Endothelial cell of umbilical vein (primary cell): ENCODE results near the gene PRXL2B. TPM values are rescaled to one million over a fixed set of nuclear protein-coding genes. Genes with fewer than 3 reads are reported as not detected.

Experiments
- BruUV-seq: library from RNA; stranded (reverse); fragments of 400-500 nt; replicated peaks from 2 replicates; lab custom pipeline; 2021; lab: Mats Ljungman, UMichigan
- CTCF ChIA-PET: fragments of 300-600, 350-600 bp; sonication (Branson Sonifier 250); formaldehyde crosslinking; loops from one replicate; lab custom pipeline; 2021; ENCODE audit warnings: antibody characterized with exemption, inconsistent platforms; lab: Charles Lee
- POLR2A ChIA-PET: fragments of 300-600, 350-600 bp; sonication (Branson Sonifier 250); formaldehyde crosslinking; loops from one replicate; lab custom pipeline; 2021; ENCODE audit warnings: antibody characterized with exemption, inconsistent platforms; lab: Charles Lee
- DNase-seq: peaks from one replicate; pipeline ENCODE4 v3.0.0-alpha.2; 2011; ENCODE audit warnings: low read depth, low spot score
- FAIRE-seq: peaks from 2 replicates; lab custom pipeline; 2011; peaks lifted over from hg19 to GRCh38; lab: Jason Lieb, UNC
- H2AFZ ChIP-seq: 2 replicates; pipeline ENCODE4 v1.6.0; 2012; ENCODE audit warnings: low read depth, low read length, control low read depth, inconsistent platforms
- H3K27ac ChIP-seq: 2 replicates; pipeline ENCODE4 v1.5.1; 2011; ENCODE audit warnings: low read depth, mild to moderate bottlenecking, control low read depth, low read length, moderate library complexity; ENCODE audit not compliant: insufficient read depth
- H3K27me3 ChIP-seq, 2 experiments: 2 replicates each; pipeline versions ENCODE4 v1.6.0 to v1.6.1; 2011; ENCODE audit warnings: low read length in 2 of 2, mixed read lengths in 1 of 2; ENCODE audit not compliant: control insufficient read depth in 2 of 2, insufficient read depth in 2 of 2
- H3K36me3 ChIP-seq, 2 experiments: 2 replicates in 1 of 2; 3 replicates in 1 of 2; pipeline ENCODE4 v1.5.1; 2011; ENCODE audit warnings: low read length in 2 of 2, mild to moderate bottlenecking in 1 of 2, moderate library complexity in 1 of 2; ENCODE audit not compliant: control insufficient read depth in 2 of 2, insufficient read depth in 2 of 2; ENCODE audit errors: extremely low read depth in 1 of 2
- H3K4me1 ChIP-seq: 3 replicates; pipeline ENCODE4 v1.5.1; 2011; ENCODE audit warnings: mild to moderate bottlenecking, low read length; ENCODE audit not compliant: control insufficient read depth, insufficient read depth; ENCODE audit errors: extremely low read depth
- H3K4me2 ChIP-seq: 2 replicates; pipeline ENCODE4 v1.6.1; 2011; ENCODE audit warnings: low read length, control low read depth, mixed read lengths; ENCODE audit not compliant: insufficient read depth
- H3K4me3 ChIP-seq, 3 experiments: fragments of 200-600 bp in 1 of 3; sonication (generic), shearing (Covaris generic) in 1 of 3; replicated peaks in 1 of 3; 2 replicates each; pipeline ENCODE4 v1.5.1; 2011 to 2016; ENCODE audit warnings: control low read depth in 3 of 3, low read length in 3 of 3, mild to moderate bottlenecking in 2 of 3, inconsistent platforms in 1 of 3, low read depth in 1 of 3, moderate library complexity in 1 of 3; ENCODE audit not compliant: insufficient read depth in 1 of 3
- H3K79me2 ChIP-seq: 2 replicates; pipeline ENCODE4 v1.6.0; 2012; ENCODE audit warnings: low read length, inconsistent platforms; ENCODE audit not compliant: control insufficient read depth, insufficient read depth
- H3K9ac ChIP-seq: replicated peaks from 2 replicates; pipeline ENCODE3; 2011; ENCODE audit warnings: low read length, control low read depth; ENCODE audit not compliant: insufficient read depth; ENCODE audit errors: extremely low read depth
- H3K9me1 ChIP-seq: replicated peaks from 3 replicates; pipeline ENCODE4 v1.6.0; 2011; ENCODE audit warnings: mild to moderate bottlenecking, low read length; ENCODE audit not compliant: control insufficient read depth, insufficient read depth; ENCODE audit errors: extremely low read depth
- H3K9me3 ChIP-seq: replicated peaks from 2 replicates; pipeline ENCODE4 v1.5.1; 2012; ENCODE audit warnings: low read length, inconsistent platforms; ENCODE audit not compliant: control insufficient read depth, insufficient read depth
- H4K20me1 ChIP-seq: replicated peaks from 2 replicates; pipeline ENCODE3; 2011; ENCODE audit warnings: mild to moderate bottlenecking, low read length; ENCODE audit not compliant: control insufficient read depth, insufficient read depth; ENCODE audit errors: extremely low read depth
- CTCF ChIP-seq, 2 donors: IDR thresholded peaks; 1 replicate in 1 of 2; 2 replicates in 1 of 2; pipeline ENCODE4 v1.5.1; 2011; ENCODE audit warnings: low read length in 2 of 2, mild to moderate bottlenecking in 2 of 2, moderate library complexity in 2 of 2, control low read depth in 1 of 2, inconsistent platforms in 1 of 2, low read depth in 1 of 2; ENCODE audit not compliant: insufficient read depth in 1 of 2; ENCODE audit errors: extremely low read depth in 1 of 2
- EZH2 ChIP-seq: IDR thresholded peaks from 2 replicates; pipeline ENCODE4 v1.6.1; 2012; ENCODE audit warnings: borderline replicate concordance, low read depth, mild to moderate bottlenecking, moderate library complexity, low read length, inconsistent platforms; ENCODE audit not compliant: severe bottlenecking
- FOS ChIP-seq: IDR thresholded peaks from 2 replicates; pipeline ENCODE4 v1.6.1; 2011; ENCODE audit warnings: mild to moderate bottlenecking, low read length, moderate library complexity, borderline replicate concordance; ENCODE audit not compliant: insufficient read depth
- GATA2 ChIP-seq: IDR thresholded peaks from 2 replicates; pipeline ENCODE4 v1.7.0; 2011; ENCODE audit warnings: low read depth, mild to moderate bottlenecking, moderate library complexity, mixed read lengths, low read length; ENCODE audit not compliant: insufficient read length, insufficient read depth
- JUN ChIP-seq: IDR thresholded peaks from 2 replicates; pipeline ENCODE4 v1.6.1; 2011; ENCODE audit warnings: borderline replicate concordance, low read depth; ENCODE audit not compliant: insufficient read length, insufficient read depth
- MAX ChIP-seq: IDR thresholded peaks from 2 replicates; pipeline ENCODE4 v1.6.1; 2011; ENCODE audit not compliant: insufficient read depth, insufficient read length
- POLR2A ChIP-seq: IDR thresholded peaks from 2 replicates; pipeline ENCODE4 v1.6.1; 2012; ENCODE audit warnings: low read depth, mild to moderate bottlenecking, control low read depth, low read length
- POLR2AphosphoS5 ChIP-seq: IDR thresholded peaks from 2 replicates; pipeline ENCODE4 v1.6.1; 2012; ENCODE audit warnings: low read depth, mild to moderate bottlenecking, control low read depth, low read length, moderate library complexity; ENCODE audit not compliant: insufficient read depth
- dilution Hi-C: fragments of 300-500 bp; cut with MboI; formaldehyde crosslinking; loops from one replicate; pipeline ENCODE4 v1.15.0; 2019; ENCODE audit warnings: low sequenced_read_pairs; ENCODE audit not compliant: extremely low pct_ligation_motif_present
- intact Hi-C: fragments of 100-400 bp; cut with micrococcal nuclease; formaldehyde crosslinking; loops from one replicate; pipeline ENCODE4 v1.10.0; 2022
- polyA plus RNA-seq, 4 experiments: library from polyadenylated mRNA; depleted of rRNA in 3 of 4; stranded (reverse) in 3 of 4; unstranded in 1 of 4; fragments of >200 nt; gene quantifications; 2 replicates each; pipeline versions ENCODE4 v1.2.1 to v1.2.3, GENCODE V29; 2011 to 2012; ENCODE audit warnings: missing spikeins in 1 of 4
- total RNA-seq: library from RNA; stranded (reverse); gene quantifications from 2 replicates; pipeline ENCODE4 v1.2.3, GENCODE V29; 2021

PRXL2B gene
- total and polyA plus RNA-seq, 2 donors (not counting 3 experiments of a cell fraction or from before 2014, with no cell fraction given): 29.6 to 55.8 TPM

DNA sequence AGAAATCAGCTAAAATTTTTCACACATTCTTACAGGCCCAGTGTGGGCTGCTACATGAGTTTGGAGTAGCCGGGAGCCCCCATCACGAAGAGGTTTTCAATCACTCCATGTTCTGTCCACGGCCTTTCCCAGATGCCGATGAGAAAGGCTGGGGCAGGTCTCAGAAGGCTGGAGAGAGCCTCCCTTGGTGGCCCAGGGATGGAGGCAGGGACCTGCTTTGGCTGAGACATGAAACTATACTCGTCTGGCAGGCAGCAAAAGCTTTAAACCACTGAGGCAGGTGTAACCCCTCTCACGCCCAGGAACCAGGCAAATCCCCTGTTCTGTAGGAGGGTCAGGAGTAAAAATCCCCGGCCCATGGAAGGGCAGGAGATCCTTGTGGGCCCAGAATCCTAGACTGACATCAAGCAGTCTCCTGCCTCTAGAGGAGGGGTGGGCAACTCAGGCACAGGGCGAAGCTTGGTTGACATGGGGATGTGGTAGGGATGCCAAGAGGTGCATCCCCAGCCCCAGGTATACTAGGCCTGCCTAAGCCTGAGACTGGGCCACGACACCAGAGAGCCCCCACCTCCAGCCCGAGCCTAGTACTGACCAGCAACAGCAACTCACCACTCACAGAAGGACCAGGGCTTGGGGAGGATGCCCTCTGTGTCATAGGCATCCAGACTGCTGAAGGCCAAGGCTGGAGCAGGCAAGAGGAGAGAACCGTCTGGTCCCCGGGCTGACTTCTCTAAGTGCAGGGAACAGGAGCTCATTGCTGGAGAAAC, 37.2 kb downstream of the PRXL2B start:
- Histone ChIP-seq H3K4me3 (no peak overlapping the region), H3K79me2 (no peaks in the 10 kb centered on the region), H3K36me3 (no peaks in the 10 kb centered on the region), H3K9me1 (no peaks in the 10 kb centered on the region), H3K27me3 (peaks cover 6 to 8% of the 10 kb centered on the region in 2 experiments), H3K9me3 (no peaks in the 10 kb centered on the region), H4K20me1 (no peaks in the 10 kb centered on the region), H3K4me1 (no peaks in the 10 kb centered on the region), H3K27ac (no peak overlapping the region), H3K4me2 (no peak overlapping the region), H3K9ac (no peak overlapping the region), H2AFZ (no peak overlapping the region)
- no peak for TF ChIP-seq EZH2
- TF ChIP-seq GATA2: no peak
- no peak for TF ChIP-seq JUN
- TF ChIP-seq POLR2AphosphoS5: no peak
- no TSS peak for BruUV-seq
- DNase-seq (no peak), FAIRE-seq (no peak)
- ChIA-PET POLR2A (no interaction called here), CTCF (no interaction called here)
- dilution Hi-C loops (no loop called here), intact Hi-C loops (no loop called here)

DNA sequence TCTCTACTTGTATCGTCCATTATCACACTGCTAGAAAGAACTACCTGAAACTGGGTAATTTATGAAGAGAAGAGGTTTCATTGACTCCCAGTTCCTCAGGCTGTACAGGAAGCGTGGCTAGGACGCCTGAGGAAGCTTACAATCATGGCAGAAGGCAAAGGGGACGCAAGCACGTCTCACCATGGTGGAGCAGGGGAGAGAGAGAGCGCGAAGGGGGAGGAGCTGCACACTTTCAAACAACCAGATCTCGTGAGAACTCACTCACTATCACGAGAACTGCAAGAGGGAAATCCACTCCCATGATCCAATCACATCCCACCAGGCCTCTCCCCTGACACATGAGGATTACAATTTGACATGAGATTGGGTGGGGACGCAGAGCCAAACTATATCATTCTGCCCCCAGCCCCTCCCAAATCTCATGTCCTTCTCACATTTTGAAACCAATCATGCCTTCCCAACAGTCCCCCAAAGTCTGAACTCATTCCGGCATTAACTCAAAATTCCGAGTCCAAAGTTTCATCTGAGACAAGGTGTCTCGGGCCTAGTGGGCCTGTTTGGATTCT, 38.2 kb downstream of the PRXL2B start:
- Histone ChIP-seq H3K27ac (no peak overlapping the region), H3K4me1 (no peaks in the 10 kb centered on the region), H3K9ac (no peak overlapping the region), H3K4me3 (no peak overlapping the region), H3K36me3 (no peaks in the 10 kb centered on the region), H3K9me3 (no peaks in the 10 kb centered on the region), H3K79me2 (no peaks in the 10 kb centered on the region), H3K9me1 (no peaks in the 10 kb centered on the region), H3K27me3 (peaks cover 8 to 12% of the 10 kb centered on the region in 2 experiments), H2AFZ (no peak overlapping the region), H4K20me1 (no peaks in the 10 kb centered on the region), H3K4me2 (no peak overlapping the region)
- dilution Hi-C loops: no loop called here
- no TSS peak for BruUV-seq
- intact Hi-C loops: no loop called here
- TF ChIP-seq GATA2: no peak
- TF ChIP-seq POLR2AphosphoS5: no peak
- TF ChIP-seq MAX: no peak
- TF ChIP-seq EZH2: no peak
- TF ChIP-seq JUN: no peak
- no peak for TF ChIP-seq CTCF (IDR thresholded peaks at IDR 0.05; ENCODE audit: extremely low read depth in 1 of 2, insufficient read depth in 1 of 2, low read depth in 1 of 2, low read length in 2 of 2)
- no peak for TF ChIP-seq FOS
- no peak for TF ChIP-seq POLR2A
- ChIA-PET CTCF (no interaction called here), POLR2A (no interaction called here)
- DNase-seq (no peak), FAIRE-seq (no peak)
